Measurements from ENCODE around the gene KBTBD13. TPM values are rescaled to one million over a fixed set of nuclear protein-coding genes. Genes with fewer than 3 reads are reported as not detected.

KBTBD13 gene
- polyA plus RNA-seq, 1 donor = 1.7 TPM

GRCh38 chr15:65052956-65053355, 23.6 kb upstream of the KBTBD13 start:
- no peak for DNase-seq

- DNase-seq = peak; percentile 70
Observed at GRCh38 chr15:65054333-65055200, 22.0 kb upstream of the KBTBD13 start.

- no peak for DNase-seq
Observed at GRCh38 chr15:65055201-65055870, 21.2 kb upstream of the KBTBD13 start.

GRCh38 chr15:65056106-65056505, 20.4 kb upstream of the KBTBD13 start:
- DNase-seq = no peak

- no peak for DNase-seq
Observed at GRCh38 chr15:65056868-65057548, 19.5 kb upstream of the KBTBD13 start.

- DNase-seq = no peak
Observed at GRCh38 chr15:65057549-65057940, 19.0 kb upstream of the KBTBD13 start.

- no peak for DNase-seq
Observed at GRCh38 chr15:65058394-65059368, 17.9 kb upstream of the KBTBD13 start.

GRCh38 chr15:65059369-65059750, 17.2 kb upstream of the KBTBD13 start:
- DNase-seq = no peak

GRCh38 chr15:65059931-65060596, 16.5 kb upstream of the KBTBD13 start:
- no peak for DNase-seq

- no peak for DNase-seq
Observed at GRCh38 chr15:65060641-65061397, 15.7 kb upstream of the KBTBD13 start.

GRCh38 chr15:65062061-65062460, 14.5 kb upstream of the KBTBD13 start:
- no peak for DNase-seq

- DNase-seq = no peak
Observed at GRCh38 chr15:65062726-65063125, 13.8 kb upstream of the KBTBD13 start.

- no peak for DNase-seq
Observed at GRCh38 chr15:65066001-65066634, 10.4 kb upstream of the KBTBD13 start.

- DNase-seq = no peak
Observed at GRCh38 chr15:65066635-65067316, 9.8 kb upstream of the KBTBD13 start.

GRCh38 chr15:65067317-65067644, 9.3 kb upstream of the KBTBD13 start:
- DNase-seq = no peak

- no peak for DNase-seq
Observed at GRCh38 chr15:65067645-65068402, 8.7 kb upstream of the KBTBD13 start, which contains the start of gene RASL12. TSS of gene RASL12 (minus strand) at chr15:65067991. CDS start at chr15:65067835, 156 bp downstream.

GRCh38 chr15:65068403-65068788, 8.2 kb upstream of the KBTBD13 start:
- DNase-seq = no peak

- no peak for DNase-seq
Observed at GRCh38 chr15:65069179-65069578, 7.4 kb upstream of the KBTBD13 start.
